Measurements from ENCODE around the gene PLPP6. TPM values are rescaled to one million over a fixed set of nuclear protein-coding genes. Genes with fewer than 3 reads are reported as not detected.
"Not testable (repeated sequence)": the region's sequence is repeated elsewhere in the genome, so short reads cannot be mapped to it uniquely, and the experiment has no call there.

The PLPP6 gene
- total RNA-seq, 1 experiment from 2014 or later = 1.8 TPM

DNA sequence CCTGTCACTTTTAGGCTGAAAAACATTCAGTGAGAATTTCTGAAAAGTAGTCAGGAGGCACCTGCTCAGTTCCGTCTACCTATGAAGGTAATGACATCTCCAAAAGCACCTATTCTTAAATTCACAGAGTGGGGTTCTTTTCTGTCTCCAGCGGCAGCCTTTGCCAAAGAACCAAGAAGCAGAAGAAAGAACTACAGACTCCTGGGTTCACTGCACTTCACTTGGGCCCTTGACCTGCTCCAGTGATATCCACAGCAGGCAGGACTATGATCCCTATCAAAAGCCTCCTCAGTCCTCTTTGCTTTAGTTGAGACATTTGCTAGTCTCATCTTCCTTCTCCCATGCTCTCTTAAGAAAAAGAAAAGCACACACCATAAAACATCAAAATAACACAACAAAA lies 19.7 kb upstream of the PLPP6 start:
- no peak overlapping the region for H3K4me3 ChIP-seq
- no peak overlapping the region for H3K27ac ChIP-seq
- no peaks in the 10 kb centered on the region for H3K4me1 ChIP-seq (replicated peaks)
- H3K36me3 ChIP-seq = no peaks in the 10 kb centered on the region
- no peak for DNase-seq (ENCODE audit: low read depth in 1 of 2, low spot score in 2 of 2)
- no peaks in the 10 kb centered on the region for H3K9me3 ChIP-seq (replicated peaks)
- no peaks in the 10 kb centered on the region for H3K27me3 ChIP-seq (replicated peaks)

DNA sequence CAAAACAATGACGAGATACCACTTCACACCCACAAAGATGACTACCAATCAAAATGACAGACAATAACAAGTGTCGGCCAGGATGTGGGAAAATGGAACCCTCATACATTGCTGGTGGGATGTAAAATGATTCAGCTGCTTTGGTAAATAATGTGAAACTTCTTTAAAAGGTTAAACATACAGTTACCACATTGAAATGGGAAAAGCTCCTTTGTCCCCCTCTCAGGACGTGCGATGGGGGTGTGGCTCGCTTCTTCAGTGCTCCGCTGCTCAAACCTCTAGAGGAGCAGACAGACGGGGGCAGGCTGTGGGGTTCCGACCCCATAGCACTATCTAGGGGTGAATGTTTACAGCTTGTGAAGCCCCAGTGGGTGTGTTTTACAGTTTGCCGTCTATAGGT lies 8.0 kb upstream of the PLPP6 start:
- no peak for DNase-seq (ENCODE audit: low read depth in 1 of 2, low spot score in 2 of 2)
- no peaks in the 10 kb centered on the region for H3K36me3 ChIP-seq
- no peak overlapping the region for H3K27ac ChIP-seq
- no peaks in the 10 kb centered on the region for H3K9me3 ChIP-seq (replicated peaks)
- H3K4me1 ChIP-seq (replicated peaks) = no peaks in the 10 kb centered on the region
- H3K4me3 ChIP-seq = no peak overlapping the region
- no peaks in the 10 kb centered on the region for H3K27me3 ChIP-seq (replicated peaks)

- DNase-seq (ENCODE audit: low read depth in 1 of 2, low spot score in 2 of 2) = no peak
- H3K4me3 ChIP-seq = no peak overlapping the region
- no peaks in the 10 kb centered on the region for H3K27me3 ChIP-seq (replicated peaks)
- no peak overlapping the region for H3K27ac ChIP-seq
- no peaks in the 10 kb centered on the region for H3K9me3 ChIP-seq (replicated peaks)
- no peaks in the 10 kb centered on the region for H3K4me1 ChIP-seq (replicated peaks)
- H3K36me3 ChIP-seq = no peaks in the 10 kb centered on the region
Measured at GRCh38 chr9:4654538-4654937, 7.6 kb upstream of the PLPP6 start.

DNA sequence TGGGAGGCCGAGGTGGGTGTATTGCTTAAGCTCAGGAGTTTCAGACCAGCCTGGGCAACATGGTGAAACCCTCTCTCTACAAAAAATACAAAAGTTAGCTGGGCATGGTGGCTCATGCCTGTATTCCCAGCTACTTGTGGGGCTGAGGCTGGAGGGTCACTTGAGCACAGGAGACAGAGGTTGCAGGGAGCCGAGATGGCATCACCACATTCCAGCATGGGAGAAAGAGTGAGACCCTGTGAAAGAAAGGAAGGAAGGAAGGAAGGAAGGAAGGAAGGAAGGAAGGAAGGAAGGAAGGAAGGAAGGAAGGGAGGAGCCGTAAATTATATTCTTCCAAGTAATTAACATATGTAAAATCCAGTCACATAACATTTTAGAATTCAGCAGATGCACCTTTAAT lies 5.9 kb upstream of the PLPP6 start:
- H3K4me3 ChIP-seq; H3K27me3 ChIP-seq (replicated peaks); H3K4me1 ChIP-seq (replicated peaks); H3K9me3 ChIP-seq (replicated peaks); DNase-seq (ENCODE audit: low read depth in 1 of 2, low spot score in 2 of 2); H3K36me3 ChIP-seq; H3K27ac ChIP-seq: not testable (repeated sequence)

DNA sequence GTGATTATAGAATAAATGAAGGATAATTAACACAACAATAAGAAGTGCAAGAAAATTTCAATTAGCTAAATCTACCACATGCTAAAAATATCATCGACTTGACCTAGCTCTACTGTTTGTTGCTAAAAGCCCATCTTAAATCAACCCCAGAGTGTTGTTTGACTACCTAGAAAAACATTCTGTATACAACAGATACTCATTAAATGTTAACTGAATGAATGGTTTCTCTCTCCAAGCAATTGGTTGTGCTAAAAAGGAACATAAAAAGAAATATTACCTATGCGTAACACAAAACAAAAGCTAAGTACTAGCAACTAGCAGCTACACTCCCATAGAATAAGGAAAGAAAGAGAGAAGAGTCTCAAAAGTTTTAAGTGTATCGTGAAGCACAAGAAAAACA lies 5.5 kb upstream of the PLPP6 start:
- no peaks in the 10 kb centered on the region for H3K9me3 ChIP-seq (replicated peaks)
- no peak overlapping the region for H3K4me3 ChIP-seq
- no peak overlapping the region for H3K27ac ChIP-seq
- H3K27me3 ChIP-seq (replicated peaks) = no peaks in the 10 kb centered on the region
- DNase-seq (ENCODE audit: low read depth in 1 of 2, low spot score in 2 of 2) = no peak
- H3K36me3 ChIP-seq = no peaks in the 10 kb centered on the region
- no peaks in the 10 kb centered on the region for H3K4me1 ChIP-seq (replicated peaks)

DNA sequence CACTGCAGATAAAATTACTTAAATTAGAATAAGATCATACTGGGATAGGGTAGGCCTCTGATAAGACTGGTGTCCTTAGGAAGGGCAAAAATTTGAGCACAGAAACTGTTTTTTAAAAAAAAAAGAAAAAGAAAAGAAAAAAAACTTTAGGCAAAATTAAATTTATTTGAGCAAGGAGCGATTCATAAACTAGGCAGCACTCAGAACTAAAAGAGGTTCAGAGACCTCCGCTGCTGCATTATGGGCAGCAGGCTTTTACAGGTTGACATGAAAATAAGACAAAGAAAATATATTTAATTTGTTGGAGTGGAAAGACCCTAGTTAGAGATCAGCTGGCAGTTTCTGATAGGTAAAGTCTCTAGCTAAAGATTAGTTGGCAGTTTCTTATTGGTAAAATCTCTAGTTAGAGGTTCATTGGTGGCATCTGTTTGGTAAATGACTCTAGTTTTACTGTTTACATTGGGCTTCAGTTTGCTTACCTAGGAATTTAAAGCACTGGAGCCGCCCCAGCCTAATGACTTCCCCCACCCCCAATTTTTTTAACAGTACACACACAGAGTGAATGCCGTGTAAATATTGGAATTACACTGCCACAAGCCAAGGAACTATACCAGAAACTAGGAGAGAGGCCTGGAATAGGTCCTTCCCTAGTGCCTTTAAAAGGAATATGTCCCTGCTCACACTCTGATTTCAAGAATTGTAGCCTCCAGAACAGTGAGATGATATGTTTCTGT lies 4.5 kb upstream of the PLPP6 start:
- H3K36me3 ChIP-seq = no peaks in the 10 kb centered on the region
- H3K4me1 ChIP-seq (replicated peaks) = peaks cover 9% of the 10 kb centered on the region
- H3K27me3 ChIP-seq (replicated peaks) = no peaks in the 10 kb centered on the region
- H3K4me3 ChIP-seq = no peak overlapping the region
- no peaks in the 10 kb centered on the region for H3K9me3 ChIP-seq (replicated peaks)
- no peak overlapping the region for H3K27ac ChIP-seq
- no peak for DNase-seq (ENCODE audit: low read depth in 1 of 2, low spot score in 2 of 2)

DNA sequence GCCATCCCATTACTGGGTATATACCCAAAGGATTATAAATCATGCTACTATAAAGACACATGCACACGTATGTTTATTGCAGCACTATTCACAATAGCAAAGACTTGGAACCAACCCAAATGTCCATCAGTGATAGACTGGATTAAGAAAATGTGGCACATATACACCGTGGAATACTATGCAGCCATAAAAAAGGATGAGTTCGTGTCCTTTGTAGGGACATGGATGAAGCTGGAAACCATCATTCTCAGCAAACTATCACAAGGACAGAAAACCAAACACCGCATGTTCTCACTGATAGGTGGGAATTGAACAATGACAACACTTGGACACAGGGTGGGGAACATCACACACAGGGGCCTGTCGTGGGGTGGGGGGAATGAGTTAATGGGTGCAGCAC lies 1.4 kb upstream of the PLPP6 start:
- H3K36me3 ChIP-seq; H3K27ac ChIP-seq; DNase-seq (ENCODE audit: low read depth in 1 of 2, low spot score in 2 of 2); H3K27me3 ChIP-seq (replicated peaks); H3K9me3 ChIP-seq (replicated peaks); H3K4me3 ChIP-seq: not testable (repeated sequence)
- H3K4me1 ChIP-seq (replicated peaks) = peaks cover 19% of the 10 kb centered on the region

DNA sequence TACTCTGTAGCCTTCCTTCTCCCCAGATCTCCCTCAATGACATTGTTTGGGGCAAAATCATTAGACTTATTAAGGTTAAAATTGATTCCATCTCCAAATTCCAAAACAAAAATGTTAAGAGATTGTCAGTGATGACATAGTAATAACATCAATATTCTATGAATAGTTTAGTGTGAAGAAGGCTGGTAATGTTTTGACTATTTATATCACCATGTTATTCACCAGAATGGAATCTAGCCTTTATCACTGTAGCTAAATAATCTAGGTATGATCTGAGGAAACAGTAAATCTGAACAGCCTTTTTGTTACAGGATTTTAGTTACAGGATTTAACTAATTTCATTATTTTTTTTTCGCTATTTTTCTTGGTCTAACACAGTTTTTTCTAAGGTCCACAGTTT lies 929 bp upstream of the PLPP6 start:
- H3K27me3 ChIP-seq (replicated peaks) = no peaks in the 10 kb centered on the region
- no peak overlapping the region for H3K27ac ChIP-seq
- H3K9me3 ChIP-seq (replicated peaks) = no peaks in the 10 kb centered on the region
- H3K36me3 ChIP-seq = no peaks in the 10 kb centered on the region
- no peak overlapping the region for H3K4me3 ChIP-seq
- peaks cover 19% of the 10 kb centered on the region for H3K4me1 ChIP-seq (replicated peaks)
- no peak for DNase-seq (ENCODE audit: low read depth in 1 of 2, low spot score in 2 of 2)

GRCh38 chr9:4661611-4662010 lies 483 bp upstream of the PLPP6 start:
- Histone ChIP-seq H3K4me3 (peak overlapping the region; percentile 70), H3K27ac (no peak overlapping the region), H3K27me3 (replicated peaks) (no peaks in the 10 kb centered on the region), H3K9me3 (replicated peaks) (no peaks in the 10 kb centered on the region), H3K4me1 (replicated peaks) (peaks cover 19% of the 10 kb centered on the region), H3K36me3 (no peaks in the 10 kb centered on the region)
- no peak for DNase-seq (ENCODE audit: low read depth in 1 of 2, low spot score in 2 of 2)

DNA sequence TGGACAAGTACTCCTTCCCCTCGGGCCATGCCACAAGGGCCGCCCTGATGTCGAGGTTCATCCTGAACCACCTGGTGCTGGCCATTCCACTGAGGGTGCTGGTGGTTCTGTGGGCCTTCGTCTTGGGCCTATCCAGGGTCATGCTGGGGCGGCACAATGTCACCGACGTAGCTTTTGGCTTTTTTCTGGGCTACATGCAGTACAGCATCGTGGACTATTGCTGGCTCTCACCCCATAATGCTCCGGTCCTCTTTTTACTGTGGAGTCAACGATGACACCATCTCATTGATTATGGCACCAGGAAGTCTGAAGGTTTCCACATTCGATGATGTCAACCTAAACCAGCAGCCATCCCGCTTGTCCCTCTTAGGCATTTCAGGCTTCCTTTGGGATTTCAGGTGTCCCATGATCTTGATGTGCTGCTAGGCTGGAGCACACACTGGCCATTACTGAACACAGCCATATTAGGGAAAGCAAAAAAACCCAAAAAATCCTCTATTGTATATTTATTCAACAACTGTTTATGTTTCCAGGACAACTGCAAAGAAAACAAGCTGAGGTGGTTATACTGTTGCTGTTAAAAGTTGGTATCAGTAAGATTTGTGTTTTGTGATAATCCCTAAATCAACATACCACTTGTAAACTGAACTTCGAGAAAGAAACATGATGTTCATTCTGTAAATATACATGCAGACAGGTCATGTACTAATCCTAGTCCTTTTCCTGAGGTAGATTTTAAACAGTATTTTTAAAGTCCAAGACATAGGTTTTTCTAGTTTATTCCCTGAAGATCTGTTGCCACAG lies 1.1 kb downstream of the PLPP6 start:
- Histone ChIP-seq H3K9me3 (replicated peaks) (no peaks in the 10 kb centered on the region), H3K27ac (no peak overlapping the region), H3K4me1 (replicated peaks) (peaks cover 19% of the 10 kb centered on the region), H3K36me3 (no peaks in the 10 kb centered on the region), H3K4me3 (peak overlapping the region; percentile 70; the same call in 1 of the 2 replicates), H3K27me3 (replicated peaks) (no peaks in the 10 kb centered on the region)
- DNase-seq (ENCODE audit: low read depth in 1 of 2, low spot score in 2 of 2) = peak in 1 of 2 experiments; percentile 47

GRCh38 chr9:4663956-4664355 lies 1.9 kb downstream of the PLPP6 start:
- H3K4me3 ChIP-seq = no peak overlapping the region
- no peak for DNase-seq (ENCODE audit: low read depth in 1 of 2, low spot score in 2 of 2)

GRCh38 chr9:4665357-4665756 lies 3.3 kb downstream of the PLPP6 start:
- DNase-seq (ENCODE audit: low read depth in 1 of 2, low spot score in 2 of 2) = no peak
- H3K9me3 ChIP-seq (replicated peaks) = no peaks in the 10 kb centered on the region
- H3K36me3 ChIP-seq = no peaks in the 10 kb centered on the region
- no peaks in the 10 kb centered on the region for H3K27me3 ChIP-seq (replicated peaks)
- H3K27ac ChIP-seq = no peak overlapping the region
- H3K4me3 ChIP-seq = no peak overlapping the region
- peaks cover 19% of the 10 kb centered on the region for H3K4me1 ChIP-seq (replicated peaks)

More at GRCh38 chr9:4663956-4664355, 1.9 kb downstream of the PLPP6 start:
- Histone ChIP-seq H3K27me3 (replicated peaks) (no peaks in the 10 kb centered on the region), H3K27ac (no peak overlapping the region), H3K4me1 (replicated peaks) (peaks cover 19% of the 10 kb centered on the region), H3K36me3 (no peaks in the 10 kb centered on the region), H3K9me3 (replicated peaks) (no peaks in the 10 kb centered on the region)

- H3K4me1 ChIP-seq (replicated peaks) = peaks cover 19% of the 10 kb centered on the region
- no peak for DNase-seq (ENCODE audit: low read depth in 1 of 2, low spot score in 2 of 2)
- no peaks in the 10 kb centered on the region for H3K9me3 ChIP-seq (replicated peaks)
- peak within 1 kb of the TSS; percentile 23 for H3K4me3 ChIP-seq
- H3K36me3 ChIP-seq = no peaks in the 10 kb centered on the region
- no peak within 1 kb of the TSS for H3K27ac ChIP-seq
- H3K27me3 ChIP-seq (replicated peaks) = no peaks in the 10 kb centered on the region
Measured at GRCh38 chr9:4666042-4666699, 4.1 kb downstream of the PLPP6 start, which contains the start of gene SPATA6L. TSS of gene SPATA6L (minus strand) at chr9:4666480. CDS start at chr9:4666250, 230 bp downstream.

DNA sequence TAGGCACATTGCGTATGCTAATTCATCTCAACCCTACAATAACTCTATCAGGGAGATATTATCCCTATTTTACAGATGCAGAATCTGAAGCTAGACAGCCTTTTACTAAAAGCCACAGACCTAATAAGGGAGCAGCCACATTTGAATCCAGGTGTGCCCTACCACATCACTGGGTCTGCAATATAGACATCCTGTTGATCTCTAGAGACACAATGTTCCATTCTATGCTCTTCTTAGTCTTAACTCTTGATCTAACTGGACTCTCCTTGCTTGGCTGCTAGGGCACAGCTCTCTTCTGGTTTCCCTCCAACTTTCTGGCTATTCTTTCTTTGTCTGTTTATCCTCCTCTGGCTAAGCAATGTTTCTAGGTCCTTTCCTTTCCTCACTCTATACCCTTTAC lies 5.6 kb downstream of the PLPP6 start:
- H3K9me3 ChIP-seq (replicated peaks) = no peaks in the 10 kb centered on the region
- no peak overlapping the region for H3K4me3 ChIP-seq
- DNase-seq (ENCODE audit: low read depth in 1 of 2, low spot score in 2 of 2) = no peak
- H3K36me3 ChIP-seq = no peaks in the 10 kb centered on the region
- H3K4me1 ChIP-seq (replicated peaks) = peaks cover 9% of the 10 kb centered on the region
- no peak overlapping the region for H3K27ac ChIP-seq
- H3K27me3 ChIP-seq (replicated peaks) = no peaks in the 10 kb centered on the region
